Suppressor macrophage (primary cell): ENCODE data around the gene CIB4.
"Not testable (repeated sequence)": the region's sequence is repeated elsewhere in the genome, so short reads cannot be mapped to it uniquely, and the experiment has no call there.

Experiments
- DNase-seq, 4 experiments: peaks; one replicate each; pipeline ENCODE4 v3.0.0-alpha.2; 2020 to 2022

Gene CIB4

GRCh38 chr2:26666671-26667070 lies 25.5 kb upstream of the CIB4 start:
- DNase-seq = no peak

GRCh38 chr2:26665296-26665695 lies 24.1 kb upstream of the CIB4 start:
- not testable (repeated sequence) for DNase-seq

- DNase-seq = no peak
Measured at GRCh38 chr2:26660363-26660962, 19.3 kb upstream of the CIB4 start.

- no peak for DNase-seq
Measured at GRCh38 chr2:26658691-26659346, 17.7 kb upstream of the CIB4 start.

GRCh38 chr2:26657265-26657664 lies 16.1 kb upstream of the CIB4 start:
- DNase-seq = no peak

- DNase-seq = no peak
Measured at GRCh38 chr2:26655611-26656195, 14.5 kb upstream of the CIB4 start.

- not testable (repeated sequence) for DNase-seq
Measured at GRCh38 chr2:26655120-26655519, 14.0 kb upstream of the CIB4 start.

GRCh38 chr2:26654061-26654340 lies 12.8 kb upstream of the CIB4 start:
- no peak for DNase-seq

- DNase-seq = no peak
Measured at GRCh38 chr2:26653207-26654060, 12.3 kb upstream of the CIB4 start.

- DNase-seq = peak in 1 of 4 experiments; percentile 5
Measured at GRCh38 chr2:26652361-26653041, 11.3 kb upstream of the CIB4 start.

GRCh38 chr2:26651799-26652198 lies 10.6 kb upstream of the CIB4 start:
- DNase-seq = no peak

- no peak for DNase-seq
Measured at GRCh38 chr2:26651470-26651771, 10.3 kb upstream of the CIB4 start.

GRCh38 chr2:26650713-26651469 lies 9.7 kb upstream of the CIB4 start:
- DNase-seq = no peak

GRCh38 chr2:26649992-26650712 lies 9.0 kb upstream of the CIB4 start:
- no peak for DNase-seq

GRCh38 chr2:26649322-26649721 lies 8.2 kb upstream of the CIB4 start:
- no peak for DNase-seq

- no peak for DNase-seq
Measured at GRCh38 chr2:26648516-26648915, 7.3 kb upstream of the CIB4 start.

- no peak for DNase-seq
Measured at GRCh38 chr2:26647981-26648380, 6.8 kb upstream of the CIB4 start.

GRCh38 chr2:26646986-26647672 lies 6.0 kb upstream of the CIB4 start:
- no peak for DNase-seq

GRCh38 chr2:26645762-26646161 lies 4.6 kb upstream of the CIB4 start:
- no peak for DNase-seq

- DNase-seq = no peak
Measured at GRCh38 chr2:26644188-26644835, 3.1 kb upstream of the CIB4 start.

GRCh38 chr2:26642429-26642828 lies 1.3 kb upstream of the CIB4 start:
- DNase-seq = no peak
